Left renal pelvis (tissue), 4 donors: ENCODE results near the gene TMEM163. TPM values are rescaled to one million over a fixed set of nuclear protein-coding genes. Genes with fewer than 3 reads are reported as not detected.

Experiments used
- DNase-seq, 4 donors: peaks; one replicate each; pipeline ENCODE4 v3.0.0-alpha.2; 2013; ENCODE audit warnings: low read depth in 4 of 4, low spot score in 3 of 4
- polyA plus RNA-seq, 4 donors: library from polyadenylated mRNA; unstranded; fragments of 120-200 nt; gene quantifications; one replicate each; pipeline ENCODE4 v1.2.1, GENCODE V29; 2013; ENCODE audit not compliant: insufficient read length in 4 of 4

TMEM163 gene
- polyA plus RNA-seq, 4 donors = 1.2 to 2.9 (median 2.0) TPM

DNA sequence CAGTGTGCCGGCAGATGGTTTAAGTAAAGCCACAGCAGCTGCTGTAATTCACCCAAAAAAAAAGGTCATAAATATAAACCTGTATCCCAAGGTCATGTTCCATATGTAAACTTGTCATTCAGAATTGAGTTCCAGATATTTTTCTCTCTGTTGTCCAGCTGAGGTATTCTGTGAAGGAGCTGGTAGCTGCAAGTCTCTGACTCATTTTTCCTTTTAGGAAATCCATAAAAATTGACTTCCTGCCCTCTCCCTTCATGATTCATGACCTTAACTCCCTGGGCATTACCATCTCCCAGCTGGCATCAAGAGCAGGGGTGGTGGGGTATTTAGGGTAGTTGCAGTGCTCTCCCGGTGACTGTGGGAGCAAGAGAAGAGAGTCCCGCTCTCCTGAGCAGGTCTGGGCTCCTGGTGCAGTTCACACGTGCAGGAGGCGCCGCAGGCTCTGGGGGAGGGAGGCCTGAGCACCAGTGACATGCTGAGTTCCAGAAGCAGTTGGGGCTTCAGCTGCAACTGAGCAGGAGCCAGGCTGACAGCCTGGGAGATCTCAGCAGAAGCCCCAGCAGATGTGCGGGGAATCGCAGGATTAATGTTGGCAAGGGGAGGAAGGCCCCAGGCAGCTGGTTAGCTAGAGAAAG is 272.3 kb downstream of the TMEM163 start:
- DNase-seq = peak in 1 of 4 donors; percentile 17

DNA sequence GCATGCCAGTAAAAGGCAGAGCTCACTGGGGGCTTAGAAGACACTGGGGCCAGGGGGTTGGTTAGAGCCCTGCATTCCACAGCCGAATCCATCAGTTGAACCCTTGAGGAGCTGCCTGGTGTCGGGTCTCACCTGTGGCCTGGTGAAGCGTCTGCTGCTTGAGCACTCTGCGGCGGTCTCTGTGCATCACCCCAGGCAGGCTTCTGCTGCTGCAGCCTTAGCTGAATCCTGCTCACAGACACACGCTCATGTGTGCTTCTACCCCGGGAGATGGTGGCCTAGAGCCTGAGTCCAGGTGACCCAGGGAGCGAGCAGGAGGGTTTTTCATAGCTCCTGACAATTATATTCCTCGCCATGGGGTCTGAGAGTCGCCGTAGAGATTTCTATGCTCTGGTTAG is 272.8 kb downstream of the TMEM163 start:
- DNase-seq = no peak

DNA sequence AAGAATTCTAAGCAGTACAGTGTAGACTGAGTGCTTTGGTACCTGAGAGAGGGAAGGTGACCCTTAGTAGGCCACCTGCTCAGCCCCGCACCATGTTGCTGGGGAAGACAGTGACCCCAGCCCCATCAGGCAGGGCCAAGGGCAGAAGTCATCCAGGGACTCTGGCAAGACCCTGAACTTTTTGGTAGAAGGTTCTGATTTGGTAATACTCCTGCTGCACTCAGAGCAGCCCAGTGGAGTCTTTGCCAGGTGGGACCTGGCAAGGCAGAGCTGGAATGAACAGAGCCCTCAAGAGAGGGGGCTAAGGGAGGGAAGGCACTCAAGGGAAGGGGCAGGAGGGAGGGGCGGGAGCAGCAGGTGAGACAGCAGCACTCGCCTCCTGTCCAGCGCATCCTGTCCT is 273.7 kb downstream of the TMEM163 start:
- no peak for DNase-seq

DNA sequence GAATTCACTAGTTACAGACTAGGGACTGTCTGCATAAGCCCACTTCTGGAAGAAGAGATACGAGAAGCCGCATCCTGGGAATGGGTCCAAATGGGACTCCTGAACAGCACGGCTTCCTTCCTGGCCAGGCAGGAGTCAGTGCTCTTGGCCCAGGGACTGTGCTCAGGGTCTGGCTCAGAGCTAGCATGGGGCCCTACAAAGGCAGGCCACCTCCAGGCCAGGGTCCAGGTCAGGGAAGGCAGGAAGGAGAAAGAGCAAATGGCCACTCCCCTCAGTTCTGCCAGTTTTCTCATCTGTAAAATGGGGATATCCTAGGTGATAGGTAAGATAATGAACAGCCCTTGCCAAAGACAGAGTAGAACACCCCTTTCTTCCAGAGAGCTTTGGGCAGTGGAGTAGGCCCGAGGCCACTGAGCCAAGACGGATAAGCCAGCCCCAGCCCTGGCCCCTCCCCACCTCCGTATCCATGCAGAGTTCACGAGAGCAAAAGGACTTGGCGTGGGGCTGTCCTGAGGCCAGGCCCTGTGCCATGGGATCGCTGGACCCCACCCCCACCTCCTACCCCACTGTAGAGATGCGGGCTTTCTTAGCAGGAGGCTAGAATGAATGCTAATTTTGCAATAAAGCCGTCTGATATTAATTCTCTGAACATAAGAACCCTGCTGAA is 274.9 kb downstream of the TMEM163 start:
- no peak for DNase-seq

DNA sequence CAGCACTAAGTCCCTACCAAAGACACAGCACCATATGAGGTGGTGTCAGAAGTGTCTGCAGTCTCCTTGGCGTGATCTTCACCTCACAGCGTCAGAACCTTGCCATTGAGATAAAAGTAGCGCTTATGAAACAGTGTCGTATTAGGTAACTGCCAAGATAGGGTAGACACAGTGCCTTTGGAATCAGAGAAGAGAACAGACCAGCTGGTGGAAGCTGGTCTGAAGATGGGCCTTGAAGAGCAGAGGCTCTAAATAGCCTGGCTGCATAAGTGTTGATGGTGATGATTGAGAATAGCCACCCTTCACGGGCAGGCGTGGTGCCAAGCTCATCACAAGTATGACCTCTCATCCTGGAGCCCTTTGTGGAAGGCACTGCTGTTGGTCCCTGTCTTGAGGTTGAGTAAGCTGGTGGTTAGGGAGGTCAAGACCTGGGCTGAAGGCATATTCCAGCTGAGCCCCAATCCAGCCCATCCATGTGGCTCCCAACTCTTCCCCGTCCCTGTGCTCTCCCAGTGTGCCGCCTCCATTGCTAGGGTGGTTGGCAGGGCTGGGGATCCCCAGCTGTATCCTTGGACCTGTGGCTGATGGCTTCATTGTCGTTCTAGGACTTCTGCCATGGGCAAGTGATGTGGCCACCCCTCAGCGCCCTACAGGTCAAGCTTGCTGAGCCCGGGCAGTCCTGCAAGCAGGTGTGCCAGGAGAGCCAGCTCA is 277.5 kb downstream of the TMEM163 start:
- no peak for DNase-seq

DNA sequence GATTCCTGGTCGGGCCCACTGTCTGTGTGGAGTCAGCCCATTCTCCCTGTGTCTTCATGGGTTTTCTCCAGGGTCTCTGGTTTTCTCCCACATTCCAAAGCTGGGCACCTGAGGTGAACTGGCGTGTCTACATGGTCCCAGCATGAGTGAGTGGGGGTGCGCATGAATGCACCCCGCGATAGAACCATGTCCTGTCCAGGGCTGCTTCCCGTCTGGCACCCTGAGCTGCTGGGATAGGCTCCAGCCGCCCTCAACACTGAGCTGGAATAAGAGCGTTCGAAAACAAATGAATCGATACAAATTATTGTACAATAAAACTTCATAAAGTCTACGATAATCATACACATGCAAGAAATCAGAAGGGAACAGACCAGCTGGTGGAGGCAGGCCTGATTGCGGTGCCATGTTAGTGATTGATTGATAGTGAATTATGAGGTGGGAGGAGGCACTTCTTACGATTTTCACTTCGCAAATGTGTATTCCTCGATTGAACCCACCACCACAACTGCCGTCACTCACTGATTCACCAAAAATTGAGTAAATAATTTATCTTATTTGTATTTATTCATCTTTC is 278.4 kb downstream of the TMEM163 start:
- DNase-seq = no peak

DNA sequence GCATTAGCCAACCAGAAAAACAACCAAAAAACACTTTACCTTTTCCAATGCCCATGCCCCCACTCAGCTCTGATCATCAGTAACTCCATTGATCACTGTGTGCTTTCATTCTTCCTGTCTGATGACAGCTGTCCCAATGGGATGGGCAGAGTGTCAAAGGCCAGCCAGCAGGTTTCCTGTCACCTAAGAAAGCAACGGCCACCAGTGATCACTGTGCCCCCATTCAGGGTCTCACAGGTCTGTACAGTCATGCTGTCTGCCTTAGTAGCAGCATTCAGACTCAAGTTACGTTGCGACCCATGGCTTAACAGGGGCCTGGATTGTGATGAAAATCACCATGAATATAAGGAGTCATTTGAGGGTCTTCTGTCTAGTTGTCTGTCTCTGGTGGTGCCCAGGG is 280.4 kb downstream of the TMEM163 start:
- no peak for DNase-seq

DNA sequence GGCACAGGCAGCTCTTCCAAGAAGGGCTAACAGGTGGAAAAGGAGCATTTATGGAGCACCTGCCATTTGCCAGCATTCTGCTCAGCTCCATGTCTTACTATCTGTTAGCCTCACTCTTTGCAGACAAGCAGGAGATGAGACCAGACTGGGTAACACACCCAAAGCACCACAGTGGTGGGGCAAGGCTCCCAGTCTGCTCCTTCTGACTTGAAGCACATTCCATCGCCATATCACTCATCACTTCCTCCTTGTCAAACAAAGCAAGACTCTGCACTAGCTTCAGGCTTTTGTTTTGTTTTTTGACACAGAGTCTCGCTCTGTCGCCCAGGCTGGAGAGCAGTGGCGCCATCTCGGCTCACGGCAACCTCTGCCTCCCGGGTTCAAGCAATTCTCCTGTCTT is 282.1 kb downstream of the TMEM163 start:
- DNase-seq = no peak

DNA sequence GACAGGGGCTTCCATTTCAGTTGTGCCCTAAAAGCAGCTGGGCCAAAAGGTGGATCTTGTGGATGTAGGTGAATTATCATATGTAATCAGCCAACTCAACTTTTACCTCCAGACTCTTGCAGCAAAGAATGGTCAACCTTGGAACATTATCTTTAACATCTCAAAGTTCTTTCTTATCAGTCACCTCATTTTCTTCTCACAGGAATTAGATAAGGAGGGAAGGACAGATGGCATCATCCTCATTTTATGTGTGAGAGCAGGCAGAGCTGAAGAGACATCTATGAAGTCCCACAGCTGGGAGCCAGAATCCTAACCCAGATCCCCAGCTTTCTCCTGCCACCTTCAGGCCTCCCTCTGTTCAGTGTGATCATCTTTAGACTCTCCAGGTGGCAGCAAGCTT is 282.9 kb downstream of the TMEM163 start:
- no peak for DNase-seq

DNA sequence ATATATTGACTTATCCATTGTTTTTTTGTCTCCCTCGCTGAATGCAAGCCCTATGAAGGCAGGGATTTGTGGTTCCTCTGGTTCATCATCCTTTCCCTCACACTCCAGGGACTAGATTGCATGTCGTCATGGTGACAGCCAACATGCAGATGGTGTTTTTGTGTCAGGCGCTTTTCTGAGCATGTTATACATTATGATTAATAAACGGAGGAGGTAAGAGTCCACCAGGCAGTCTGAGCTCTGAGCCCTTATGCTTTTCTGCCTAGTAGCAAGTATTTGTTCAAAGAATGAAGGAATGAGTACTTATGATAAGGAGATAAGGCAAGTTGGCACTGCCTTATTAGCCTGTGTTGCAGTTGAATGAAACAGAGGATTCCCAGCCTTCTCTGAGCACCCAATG is 283.3 kb downstream of the TMEM163 start:
- no peak for DNase-seq

DNA sequence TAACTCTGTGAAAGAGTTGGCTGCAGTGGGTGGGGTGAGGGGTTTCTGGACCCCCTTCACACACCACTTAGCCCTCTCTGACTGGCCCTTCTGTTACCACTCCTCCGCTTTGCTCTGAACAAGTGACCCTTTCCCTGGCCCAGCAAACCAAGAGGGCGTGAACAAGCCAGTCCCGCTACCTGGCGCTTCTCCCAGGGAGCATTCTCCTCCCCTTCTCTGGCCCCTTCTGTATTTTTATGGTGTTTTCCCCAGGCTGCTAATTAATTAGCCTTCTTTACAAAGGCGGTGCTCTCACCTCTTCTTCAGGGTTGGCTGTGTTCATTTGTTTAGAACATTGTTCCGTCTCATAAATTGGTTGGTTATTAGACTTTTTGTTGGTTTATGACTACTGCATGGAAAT is 284.8 kb downstream of the TMEM163 start:
- peak in 1 of 4 donors; percentile 40 for DNase-seq

DNA sequence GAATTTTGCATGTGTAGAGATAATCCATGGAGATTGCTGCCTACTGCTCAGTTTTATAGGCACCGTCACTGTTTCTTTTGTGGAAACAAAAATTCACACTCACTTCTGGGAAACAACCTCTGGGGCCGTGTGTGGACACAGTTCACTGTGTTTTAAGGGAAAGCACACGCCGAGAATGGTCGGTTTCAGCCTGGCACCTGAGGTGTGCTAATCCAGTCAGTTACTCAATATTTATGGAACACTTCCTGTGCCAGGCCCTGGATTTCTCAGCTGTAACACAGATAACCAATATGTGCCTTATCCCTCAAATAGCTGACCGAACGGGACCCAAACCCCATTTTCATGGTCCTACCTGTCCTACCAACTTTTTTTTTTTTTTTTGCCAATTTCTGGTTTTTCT is 285.3 kb downstream of the TMEM163 start:
- DNase-seq = no peak

DNA sequence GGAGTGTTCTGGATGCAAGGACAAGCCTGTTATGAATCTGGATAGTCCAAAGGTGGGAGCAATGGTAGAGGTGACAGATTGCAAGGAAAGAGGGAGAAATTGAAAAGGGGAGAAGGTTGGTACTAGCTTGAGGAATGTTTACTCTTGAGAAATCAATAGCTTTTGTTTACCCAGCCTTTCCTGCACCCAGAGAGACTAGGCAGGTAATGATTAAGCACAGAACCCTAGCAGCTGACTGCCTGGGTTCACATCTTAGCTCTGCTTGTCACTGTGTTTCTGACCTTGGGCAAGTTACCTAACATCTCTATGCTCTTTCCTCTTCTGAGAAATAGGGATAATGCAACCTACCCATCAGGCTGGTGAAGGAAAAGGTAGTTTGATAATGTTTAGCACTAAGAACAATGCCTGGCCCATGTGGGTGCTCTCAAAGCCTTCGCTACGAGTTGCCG is 286.3 kb downstream of the TMEM163 start:
- no peak for DNase-seq

DNA sequence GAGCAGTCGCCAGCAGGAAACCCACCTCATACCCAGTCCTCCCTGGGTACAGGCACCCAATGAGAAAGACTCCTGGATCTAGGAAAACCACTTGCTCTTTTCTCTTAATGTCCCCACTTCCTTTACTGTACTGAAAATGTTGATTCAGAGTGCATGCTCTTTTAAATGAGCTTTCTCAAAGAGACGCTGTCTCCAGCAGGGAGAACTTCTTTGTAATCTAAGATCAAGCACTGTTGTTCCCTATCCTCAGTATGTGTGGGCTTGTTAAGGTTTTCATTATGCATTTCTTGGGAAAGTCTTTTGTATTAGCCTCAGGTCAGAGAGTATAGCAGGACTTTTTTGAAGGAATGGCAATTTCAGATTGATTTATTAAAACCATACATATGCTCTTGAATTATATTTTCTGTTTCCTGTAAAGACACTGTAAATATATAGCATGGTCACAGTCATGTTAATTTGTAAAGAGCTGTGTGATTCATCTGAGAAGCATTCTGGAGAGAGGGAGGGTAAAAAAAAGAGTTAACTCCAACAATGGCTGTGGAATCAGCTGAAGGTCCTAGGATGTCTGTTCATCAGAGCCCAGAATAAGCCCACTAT is 286.9 kb downstream of the TMEM163 start:
- DNase-seq = no peak

DNA sequence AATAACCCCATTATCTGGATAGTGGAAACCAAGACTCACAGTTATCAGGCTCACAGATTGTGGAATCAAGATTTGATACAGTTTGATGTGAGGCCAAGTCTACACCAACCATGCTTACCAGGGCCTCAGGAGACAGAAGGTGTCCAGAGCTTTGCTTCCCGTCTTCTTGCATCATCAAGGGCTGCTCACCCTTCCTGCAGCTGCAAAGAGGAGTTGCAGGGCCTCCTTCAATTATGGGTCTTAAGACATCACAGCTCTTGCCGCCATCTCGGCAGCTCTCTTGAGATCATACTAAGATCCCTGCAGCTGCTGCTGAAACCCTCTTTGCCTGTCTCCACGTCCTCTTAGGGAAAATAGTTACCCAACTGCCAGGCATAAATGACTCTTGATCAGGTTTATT is 288.9 kb downstream of the TMEM163 start:
- DNase-seq = no peak

DNA sequence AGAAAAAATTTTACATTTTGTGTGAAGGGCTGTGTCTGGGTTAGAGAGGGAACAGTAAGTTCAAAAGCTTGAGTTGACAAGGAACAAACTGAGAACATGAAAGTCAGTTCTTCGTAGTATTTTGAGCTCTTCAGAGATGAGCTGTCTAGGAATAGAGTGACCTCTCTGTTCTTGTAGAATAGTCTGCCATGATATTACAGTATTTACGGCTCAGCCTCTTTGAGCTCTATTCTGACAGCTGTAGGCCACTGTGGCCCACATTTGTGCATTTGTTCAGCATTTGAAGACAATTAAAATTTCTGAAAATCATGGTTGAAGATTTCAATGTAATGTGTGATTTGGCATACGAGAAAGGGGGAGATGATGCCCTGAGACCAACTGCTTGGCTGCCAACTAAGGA is 292.1 kb downstream of the TMEM163 start:
- DNase-seq = no peak

DNA sequence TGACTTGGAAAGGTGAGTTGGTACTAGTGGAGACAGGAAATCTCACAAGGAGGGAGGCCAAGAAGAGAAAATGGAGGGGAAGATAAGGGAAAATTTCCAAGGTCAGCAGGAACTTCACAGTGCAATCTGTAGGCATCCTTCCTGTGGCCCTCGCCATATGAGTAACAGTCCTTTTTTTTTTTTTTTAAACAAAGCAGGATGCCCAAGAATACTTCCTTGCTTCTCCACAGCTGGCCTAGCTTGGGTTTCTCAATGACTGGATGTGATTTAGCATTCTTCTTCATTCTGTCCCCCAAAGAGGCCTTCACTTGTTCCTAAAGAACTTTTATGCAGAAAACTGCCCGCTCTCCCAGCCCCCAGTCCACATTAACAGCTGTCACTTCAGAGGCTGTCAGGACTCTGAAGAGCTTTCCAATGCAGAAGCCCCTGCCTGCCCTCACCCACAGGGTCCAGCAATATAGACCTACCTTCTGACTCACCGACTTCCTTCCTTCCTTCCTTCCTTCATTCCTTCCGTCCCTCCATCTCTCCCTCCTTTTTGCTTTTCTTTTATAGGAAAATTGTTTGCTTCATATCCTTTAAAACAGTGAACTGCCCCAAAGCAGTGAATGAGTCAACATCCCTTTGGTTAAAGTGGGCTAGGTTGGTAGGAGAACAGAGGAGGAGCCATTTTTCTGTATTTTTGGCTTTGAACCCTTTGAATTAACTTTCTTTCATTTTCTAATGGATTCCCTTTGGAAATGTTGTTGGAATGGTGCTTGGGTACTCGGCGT is 292.9 kb downstream of the TMEM163 start:
- DNase-seq = no peak

DNA sequence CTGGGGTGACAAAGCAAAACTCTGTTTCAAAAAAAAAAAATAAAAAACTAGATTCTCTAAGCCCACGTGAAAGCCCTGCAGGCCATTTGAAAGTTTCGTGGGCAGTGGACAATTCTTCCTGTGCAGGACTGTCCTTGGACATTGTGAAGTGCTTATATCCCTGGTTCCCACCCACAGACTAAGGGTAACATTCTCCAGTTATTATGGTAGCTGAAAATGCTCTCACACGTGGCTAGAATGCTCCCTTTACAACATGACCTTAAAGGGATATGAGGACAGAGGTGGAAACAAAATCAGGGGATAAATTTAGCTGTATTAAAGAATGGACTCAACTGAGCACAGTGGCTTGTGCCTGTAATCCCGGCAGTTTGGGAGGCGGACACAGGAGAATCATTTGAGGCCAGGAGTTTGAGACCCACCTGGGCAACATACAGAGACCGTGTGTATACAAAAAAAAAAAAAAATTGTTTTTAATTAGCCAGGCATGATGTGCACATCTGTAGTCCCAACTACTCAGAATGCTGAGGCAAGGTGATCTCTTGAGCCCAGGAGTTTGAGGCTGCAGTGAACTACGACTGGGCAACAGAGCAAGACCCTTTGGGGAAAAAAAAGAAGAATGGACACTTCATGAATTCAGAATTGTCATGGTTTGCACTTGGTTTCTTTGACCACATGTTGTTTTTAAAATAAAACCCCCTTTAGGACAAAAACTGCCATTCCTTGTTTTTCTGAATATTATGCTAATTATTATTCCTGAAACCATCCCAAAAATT is 297.1 kb downstream of the TMEM163 start:
- no peak for DNase-seq

DNA sequence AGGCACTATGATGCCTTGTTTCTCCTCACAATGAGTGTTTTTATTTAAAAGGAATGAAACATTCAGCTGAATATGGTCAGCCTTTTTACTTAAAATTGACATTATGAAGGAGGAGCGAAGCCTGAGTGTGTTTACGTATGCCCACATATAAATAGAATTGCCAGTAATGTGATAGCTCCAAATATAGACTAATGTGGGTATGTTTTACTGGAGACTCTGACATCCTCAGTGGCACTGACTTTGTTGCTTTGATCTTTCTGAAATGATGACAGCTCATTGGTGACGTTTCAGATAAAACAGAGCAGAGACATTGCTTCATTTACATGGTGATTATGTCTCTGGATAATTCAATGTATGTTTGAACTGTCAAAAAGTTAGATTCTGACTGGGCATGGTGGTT is 297.9 kb downstream of the TMEM163 start:
- DNase-seq = no peak

DNA sequence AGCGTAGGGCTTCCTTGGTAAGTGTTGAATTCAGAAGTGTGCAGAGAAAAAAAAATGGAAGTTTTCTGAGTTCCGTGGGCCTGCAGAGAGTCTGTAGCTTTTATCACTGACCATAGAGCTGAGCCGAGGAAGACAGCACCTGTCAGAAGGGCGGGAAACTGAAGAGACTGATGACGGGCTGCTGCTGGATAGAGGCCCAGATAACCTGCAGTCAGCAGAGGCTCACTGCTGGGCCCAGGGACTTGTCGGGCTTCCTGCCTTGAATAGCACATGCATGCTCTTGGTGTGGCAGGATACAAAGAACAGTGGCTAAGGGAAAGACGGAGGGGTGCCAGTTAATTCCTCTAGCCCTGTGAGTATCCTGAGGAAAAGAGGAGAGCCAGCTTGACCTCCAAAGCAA is 298.5 kb downstream of the TMEM163 start:
- DNase-seq = no peak
